B cell (primary cell): ENCODE results near the gene GRID2. TPM values are rescaled to one million over a fixed set of nuclear protein-coding genes. Genes with fewer than 3 reads are reported as not detected.

ENCODE experiments used
- ATAC-seq: fragments of 200-7000 bp; cut with Tn5 transposase; one replicate; pipeline ENCODE4 v1.10.0; 2021; ENCODE audit warnings: low read depth, mild to moderate bottlenecking, moderate number of reproducible peaks, moderate library complexity
- CTCF ChIA-PET: fragments of 350-600 bp; sonication (Branson Sonifier 250); formaldehyde crosslinking; loops from one replicate; lab custom pipeline; 2021; ENCODE audit warnings: antibody characterized with exemption, inconsistent platforms; lab: Charles Lee
- POLR2A ChIA-PET: fragments of 350-600 bp; sonication (Branson Sonifier 250); formaldehyde crosslinking; loops from one replicate; lab custom pipeline; 2021; ENCODE audit warnings: antibody characterized with exemption; lab: Charles Lee
- DNase-seq: peaks from one replicate; pipeline ENCODE4 v3.0.0; 2013
- H2AFZ ChIP-seq: 2 replicates; pipeline ENCODE4 v1.6.1; 2012; ENCODE audit warnings: mild to moderate bottlenecking, low read depth, low read length; ENCODE audit not compliant: insufficient read depth, poor library complexity, severe bottlenecking
- H3K27ac ChIP-seq, 2 donors: 1 replicate in 1 of 2; 2 replicates in 1 of 2; pipeline ENCODE4 v1.5.1; 2012 to 2013; ENCODE audit warnings: low read length in 2 of 2, mild to moderate bottlenecking in 2 of 2, moderate library complexity in 1 of 2
- H3K27me3 ChIP-seq, 4 experiments: fragments of 200-600 bp in 1 of 4; sonication (generic) in 1 of 4; replicated peaks in 1 of 4; 1 replicate in 2 of 4; 2 replicates in 2 of 4; pipeline versions ENCODE4 v1.6.1 to v1.7.0; 2013 to 2016; ENCODE audit warnings: low read length in 3 of 4, mild to moderate bottlenecking in 2 of 4, mixed read lengths in 1 of 4, moderate library complexity in 1 of 4; ENCODE audit not compliant: insufficient read depth in 4 of 4, control insufficient read depth in 3 of 4; ENCODE audit errors: control extremely low read depth in 1 of 4
- H3K36me3 ChIP-seq, 2 experiments: replicated peaks in 1 of 2; 1 replicate in 1 of 2; 2 replicates in 1 of 2; pipeline versions ENCODE4 v1.6.1 to v1.7.1; 2013; ENCODE audit warnings: low read length in 1 of 2; ENCODE audit not compliant: insufficient read depth in 2 of 2, control insufficient read depth in 1 of 2; ENCODE audit errors: control extremely low read depth in 1 of 2, extremely low read depth in 1 of 2
- H3K4me1 ChIP-seq, 2 donors: fragments of 200-600 bp in 1 of 2; sonication (generic) in 1 of 2; 1 replicate in 1 of 2; 2 replicates in 1 of 2; pipeline versions ENCODE4 v1.5.1 to v1.6.1; 2013 to 2017; ENCODE audit warnings: low read length in 2 of 2; ENCODE audit not compliant: control insufficient read depth in 2 of 2, insufficient read depth in 2 of 2
- H3K4me2 ChIP-seq: replicated peaks from 2 replicates; pipeline ENCODE3; 2012; ENCODE audit warnings: mild to moderate bottlenecking, low read depth, low read length; ENCODE audit not compliant: poor library complexity, severe bottlenecking
- H3K4me3 ChIP-seq, 5 experiments: fragments of 200-600 bp in 1 of 5; sonication (generic) in 1 of 5; 1 replicate in 3 of 5; 2 replicates in 2 of 5; pipeline versions ENCODE4 v1.5.1 to v1.7.0; 2011 to 2016; ENCODE audit warnings: low read length in 4 of 5, mild to moderate bottlenecking in 4 of 5, low read depth in 2 of 5, control low read depth in 1 of 5, moderate library complexity in 1 of 5; ENCODE audit not compliant: insufficient read depth in 1 of 5; ENCODE audit errors: control extremely low read depth in 1 of 5, extremely low read depth in 1 of 5
- H3K79me2 ChIP-seq: fragments of 200-600 bp; sonication (generic); one replicate; pipeline ENCODE4 v1.6.0; 2016; ENCODE audit warnings: low read length; ENCODE audit not compliant: control insufficient read depth, insufficient read depth
- H3K9ac ChIP-seq: fragments of 200-600 bp; sonication (generic); 2 replicates; pipeline ENCODE4 v1.6.1; 2017; ENCODE audit warnings: mild to moderate bottlenecking, low read length, moderate library complexity
- H3K9me3 ChIP-seq, 3 donors: one replicate each; pipeline versions ENCODE4 v1.6.1 to v1.7.1; 2013; ENCODE audit warnings: low read length in 2 of 3; ENCODE audit not compliant: control insufficient read depth in 2 of 3, insufficient read depth in 1 of 3; ENCODE audit errors: control extremely low read depth in 1 of 3
- H4K20me1 ChIP-seq: 2 replicates; pipeline ENCODE4 v1.6.0; 2012; ENCODE audit warnings: mild to moderate bottlenecking, low read length; ENCODE audit not compliant: insufficient read depth, control insufficient read depth, poor library complexity, severe bottlenecking
- H3K27ac Mint-ChIP-seq: one replicate; pipeline ENCODE4 v1.8.0; 2021; ENCODE audit warnings: mixed read lengths
- H3K27me3 Mint-ChIP-seq: one replicate; pipeline ENCODE4 v1.8.0; 2021; ENCODE audit warnings: mixed read lengths
- H3K4me1 Mint-ChIP-seq: one replicate; pipeline ENCODE4 v1.8.0; 2021; ENCODE audit warnings: mixed read lengths
- H3K4me3 Mint-ChIP-seq: one replicate; pipeline ENCODE4 v1.8.0; 2021; ENCODE audit warnings: mixed read lengths
- H3K9me3 Mint-ChIP-seq: one replicate; pipeline ENCODE4 v1.8.0; 2022; ENCODE audit warnings: mixed read lengths; ENCODE audit not compliant: insufficient read depth
- CTCF ChIP-seq: fragments of 200-600 bp; IDR thresholded peaks from one replicate; pipeline ENCODE4 v1.8.0; 2022; ENCODE audit warnings: antibody characterized with exemption, mild to moderate bottlenecking
- EZH2 ChIP-seq: IDR thresholded peaks from 2 replicates; pipeline ENCODE4 v1.6.1; 2012; ENCODE audit warnings: borderline replicate concordance, low read depth, mild to moderate bottlenecking, moderate library complexity, low read length; ENCODE audit not compliant: insufficient read depth, poor library complexity, severe bottlenecking
- WGBS: methylation state at CpG from one replicate; pipeline ENCODE4 v1.1.5; 2013; ENCODE audit warnings: missing lambda C conversion rate; ENCODE audit not compliant: insufficient coverage; 5-methylcytosine and 5-hydroxymethylcytosine counted together
- intact Hi-C: fragments of 100-400 bp; cut with micrococcal nuclease; formaldehyde crosslinking; loops from one replicate; pipeline ENCODE4 v1.10.0; 2022
- polyA plus RNA-seq: library from polyadenylated mRNA; depleted of rRNA; stranded (reverse); fragments of >200 nt; gene quantifications from 2 replicates; pipeline ENCODE4 v1.2.3, GENCODE V29; 2012
- total RNA-seq, 2 donors: library from RNA; stranded (reverse); fragments of 120-200 nt in 1 of 2; gene quantifications; 1 replicate in 1 of 2; 2 replicates in 1 of 2; pipeline versions ENCODE4 v1.2.3 to v1.2.4, GENCODE V29; 2013 to 2022

The GRID2 gene
- total and polyA plus RNA-seq, 2 donors (not counting 1 experiment from before 2014, with no cell fraction given): not detected

GRCh38 chr4:92885632-92886031 lies 581.9 kb downstream of the GRID2 start:
- Histone ChIP-seq H2AFZ (no peak overlapping the region), H3K79me2 (no peaks in the 10 kb centered on the region), H3K4me1 (no peaks in the 10 kb centered on the region), H3K27ac (no peak overlapping the region), H3K4me2 (no peak overlapping the region), H3K36me3 (no peaks in the 10 kb centered on the region), H3K4me3 (no peak overlapping the region), H3K27me3 (no peaks in the 10 kb centered on the region), H4K20me1 (no peaks in the 10 kb centered on the region), H3K9ac (no peak overlapping the region), H3K9me3 (no peaks in the 10 kb centered on the region)
- Mint-ChIP-seq H3K9me3 (peaks cover 5% of the 10 kb centered on the region), H3K27me3 (no peaks in the 10 kb centered on the region), H3K4me3 (no peak overlapping the region), H3K4me1 (no peaks in the 10 kb centered on the region), H3K27ac (no peak overlapping the region)
- POLR2A ChIA-PET: no interaction called here
- intact Hi-C loops: no loop called here
- CTCF ChIA-PET: no interaction called here
- DNase-seq: no peak
- no peak for ATAC-seq
- TF ChIP-seq CTCF: no peak
- TF ChIP-seq EZH2: no peak
- no CpG with 5 or more reads among the region's 1 CpG for WGBS

- H3K27ac Mint-ChIP-seq: no peak overlapping the region
- WGBS: no CpG with 5 or more reads among the region's 2 CpGs
- Histone ChIP-seq H3K4me2 (no peak overlapping the region), H2AFZ (no peak overlapping the region), H3K9me3 (no peaks in the 10 kb centered on the region), H3K36me3 (no peaks in the 10 kb centered on the region), H3K9ac (no peak overlapping the region), H4K20me1 (no peaks in the 10 kb centered on the region), H3K79me2 (no peaks in the 10 kb centered on the region), H3K27ac (no peak overlapping the region), H3K4me1 (no peaks in the 10 kb centered on the region), H3K4me3 (no peak overlapping the region), H3K27me3 (no peaks in the 10 kb centered on the region)
- POLR2A ChIA-PET: no interaction called here
- intact Hi-C loops: no loop called here
- DNase-seq (no peak), ATAC-seq (no peak)
- CTCF ChIA-PET: no interaction called here
- H3K4me3 Mint-ChIP-seq: no peak overlapping the region
- TF ChIP-seq CTCF: no peak
- H3K27me3 Mint-ChIP-seq: no peaks in the 10 kb centered on the region
- H3K4me1 Mint-ChIP-seq: no peaks in the 10 kb centered on the region
- H3K9me3 Mint-ChIP-seq: peaks cover 3% of the 10 kb centered on the region
Observed at GRCh38 chr4:92952426-92952825, 648.7 kb downstream of the GRID2 start.
